Transverse colon (tissue), 4 donors: ENCODE data around the gene ALK. TPM values are rescaled to one million over a fixed set of nuclear protein-coding genes. Genes with fewer than 3 reads are reported as not detected.
A peak's percentile ranks its signal among the peaks of the same experiment; 100 is the strongest.

Source experiments
- DNase-seq: peaks from one replicate; pipeline ENCODE4 v3.0.0-alpha.2; 2019
- H3K27ac ChIP-seq, 4 donors: fragments of 200-600 bp; sonication (generic); 2 replicates each; pipeline ENCODE4 v1.5.1; 2016 to 2018; ENCODE audit warnings: inconsistent platforms in 4 of 4
- H3K27me3 ChIP-seq: fragments of 200-600 bp; sonication (generic); 2 replicates; pipeline ENCODE4 v1.5.1; 2017; ENCODE audit warnings: inconsistent platforms
- H3K36me3 ChIP-seq, 4 donors: fragments of 200-600 bp; sonication (generic); 2 replicates each; pipeline ENCODE4 v1.5.1; 2017 to 2019; ENCODE audit warnings: inconsistent platforms in 4 of 4
- H3K4me1 ChIP-seq, 4 donors: fragments of 200-600 bp; sonication (generic); 2 replicates each; pipeline ENCODE4 v1.5.1; 2017 to 2020; ENCODE audit warnings: inconsistent platforms in 4 of 4
- H3K4me3 ChIP-seq, 4 donors: fragments of 200-600 bp; sonication (generic); 1 replicate in 1 of 4; 2 replicates in 3 of 4; pipeline versions ENCODE4 v1.5.1 to v1.6.1; 2017 to 2019; ENCODE audit warnings: inconsistent platforms in 4 of 4
- H3K9me3 ChIP-seq, 2 donors: fragments of 200-600 bp; sonication (generic); 2 replicates each; pipeline ENCODE4 v1.5.1; 2017 to 2019; ENCODE audit warnings: inconsistent platforms in 2 of 2
- EP300 ChIP-seq: sonication (generic); formaldehyde crosslinking; IDR thresholded peaks from one replicate; pipeline ENCODE4 v1.6.1; 2017; ENCODE audit warnings: antibody characterized with exemption, low read depth
- POLR2A ChIP-seq: fragments of 450-650 bp; IDR thresholded peaks from one replicate; pipeline ENCODE4 v1.6.1; 2016; ENCODE audit warnings: antibody characterized with exemption, mild to moderate bottlenecking, moderate library complexity
- POLR2AphosphoS5 ChIP-seq, 3 donors: sonication (generic); formaldehyde crosslinking; IDR thresholded peaks; one replicate each; pipeline ENCODE4 v1.6.1; 2016; ENCODE audit warnings: antibody characterized with exemption in 3 of 3
- WGBS, 2 donors: methylation state at CpG; one replicate each; pipeline ENCODE4 v1.1.5; 2018; ENCODE audit warnings: low coverage in 1 of 2; 5-methylcytosine and 5-hydroxymethylcytosine counted together
- in situ Hi-C, 4 donors: fragments of 200-750 bp; cut with MboI; loops; one replicate each; pipeline versions ENCODE4 v1.15.0 to v1.15.1; 2017; ENCODE audit warnings: low sequenced_read_pairs in 3 of 4, low pct_ligation_motif_present in 1 of 4, low pct_unique_long_range_greater_than_20kb in 1 of 4
- intact Hi-C: fragments of 100-400 bp; cut with DNase I; formaldehyde crosslinking; loops from one replicate; pipeline ENCODE4 v1.15.1; 2023; ENCODE audit warnings: low total_unique reads
- total RNA-seq, 4 donors: library from RNA; depleted of rRNA; stranded (reverse); fragments of >200 nt; gene quantifications; one replicate each; pipeline ENCODE4 v1.1.0, GENCODE V29; 2016
- TF ChIP-seq, protein P1 (sequence below), 5 experiments: fragments of 200-600 bp in 3 of 5; fragments of 450-650 bp in 2 of 5; sonication (generic) in 3 of 5; IDR thresholded peaks; 1 replicate in 2 of 5; 2 replicates in 3 of 5; pipeline ENCODE4 v1.5.1; 2016 to 2017; ENCODE audit warnings: antibody characterized with exemption in 5 of 5, inconsistent platforms in 3 of 5, mild to moderate bottlenecking in 2 of 5, moderate library complexity in 1 of 5

ALK gene
- total RNA-seq, 4 donors from 2014 or later = 0.32 to 0.82 TPM; not detected in 2

DNA sequence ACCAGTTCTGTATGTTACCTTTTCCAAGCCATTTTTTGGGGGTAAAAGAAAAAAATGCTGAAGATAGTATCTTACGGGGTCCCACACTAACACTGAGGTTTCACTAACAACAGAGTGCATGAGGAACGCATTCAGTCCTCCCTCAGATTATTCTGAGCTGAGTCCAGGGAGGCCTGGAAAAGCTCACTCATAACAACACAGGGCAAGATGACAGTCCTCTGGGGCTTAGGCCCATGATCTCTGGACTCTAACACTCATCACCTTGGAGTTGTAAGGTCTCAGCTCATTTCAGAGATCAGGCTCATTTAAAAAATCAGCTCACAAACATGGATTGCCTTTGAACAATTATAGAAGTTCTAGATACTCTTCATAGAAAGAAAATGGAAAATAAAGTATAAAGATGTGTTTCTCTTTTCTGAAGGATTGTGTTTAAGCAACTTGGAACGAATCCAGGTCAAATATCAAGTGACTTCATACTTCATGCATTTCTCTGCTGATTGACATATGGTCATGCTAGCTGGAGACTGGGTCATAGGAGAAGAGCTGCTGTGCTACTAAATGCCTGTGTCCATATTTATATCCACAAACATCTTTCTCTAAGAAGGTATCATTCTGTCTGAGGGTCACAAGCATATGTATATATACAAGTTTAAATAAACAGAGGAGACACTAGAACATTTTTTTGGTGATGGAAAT, 265.8 kb downstream of the ALK start:
- no peaks in the 10 kb centered on the region for H3K4me1 ChIP-seq
- H3K4me3 ChIP-seq = no peak overlapping the region
- no peak for DNase-seq
- WGBS, 2 donors = 34 to 52% methylated on average over 2 to 3 of the region's 3 CpGs
- intact Hi-C loops = no loop called here
- no peaks in the 10 kb centered on the region for H3K27me3 ChIP-seq
- TF ChIP-seq POLR2AphosphoS5 (IDR thresholded peaks at IDR 0.05) = peak in 1 of 3 donors; percentile 38
- TF ChIP-seq, protein P1, sequence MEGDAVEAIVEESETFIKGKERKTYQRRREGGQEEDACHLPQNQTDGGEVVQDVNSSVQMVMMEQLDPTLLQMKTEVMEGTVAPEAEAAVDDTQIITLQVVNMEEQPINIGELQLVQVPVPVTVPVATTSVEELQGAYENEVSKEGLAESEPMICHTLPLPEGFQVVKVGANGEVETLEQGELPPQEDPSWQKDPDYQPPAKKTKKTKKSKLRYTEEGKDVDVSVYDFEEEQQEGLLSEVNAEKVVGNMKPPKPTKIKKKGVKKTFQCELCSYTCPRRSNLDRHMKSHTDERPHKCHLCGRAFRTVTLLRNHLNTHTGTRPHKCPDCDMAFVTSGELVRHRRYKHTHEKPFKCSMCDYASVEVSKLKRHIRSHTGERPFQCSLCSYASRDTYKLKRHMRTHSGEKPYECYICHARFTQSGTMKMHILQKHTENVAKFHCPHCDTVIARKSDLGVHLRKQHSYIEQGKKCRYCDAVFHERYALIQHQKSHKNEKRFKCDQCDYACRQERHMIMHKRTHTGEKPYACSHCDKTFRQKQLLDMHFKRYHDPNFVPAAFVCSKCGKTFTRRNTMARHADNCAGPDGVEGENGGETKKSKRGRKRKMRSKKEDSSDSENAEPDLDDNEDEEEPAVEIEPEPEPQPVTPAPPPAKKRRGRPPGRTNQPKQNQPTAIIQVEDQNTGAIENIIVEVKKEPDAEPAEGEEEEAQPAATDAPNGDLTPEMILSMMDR (IDR thresholded peaks at IDR 0.05) = no peak
- peak overlapping the region in 1 of 4 donors; percentile 50 for H3K27ac ChIP-seq
- H3K9me3 ChIP-seq = no peaks in the 10 kb centered on the region
- in situ Hi-C loops = no loop called here
- no peaks in the 10 kb centered on the region for H3K36me3 ChIP-seq

DNA sequence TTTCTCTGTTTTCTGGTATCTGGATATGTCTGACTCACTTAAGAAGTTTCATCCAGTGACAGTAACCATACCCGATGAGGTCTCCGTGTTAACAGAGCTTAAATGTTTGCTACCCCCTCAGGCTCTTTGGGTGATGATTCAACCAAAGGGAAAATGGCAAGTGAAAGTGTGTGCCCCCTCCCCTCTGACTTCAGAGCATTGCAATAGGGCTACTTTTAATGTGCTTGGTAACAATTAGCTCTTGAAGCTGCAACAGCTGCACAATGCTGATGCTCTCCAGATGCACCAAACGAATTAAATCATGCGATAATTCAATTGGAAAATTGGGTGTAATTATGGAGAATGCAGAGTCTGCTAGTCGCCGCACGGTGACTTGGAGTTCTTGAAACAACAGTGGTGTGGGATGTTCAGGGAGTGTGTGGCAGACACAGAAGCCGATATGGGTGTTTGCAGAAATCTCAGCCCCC, 270.7 kb downstream of the ALK start:
- Histone ChIP-seq H3K4me3 (no peak overlapping the region), H3K27ac (no peak overlapping the region), H3K36me3 (no peaks in the 10 kb centered on the region), H3K27me3 (no peaks in the 10 kb centered on the region), H3K4me1 (no peaks in the 10 kb centered on the region), H3K9me3 (peaks cover 0 to 4% of the 10 kb centered on the region in 2 donors)
- no peak for DNase-seq
- WGBS, 2 donors = 85% methylated on average over 6 to 8 of the region's 8 CpGs
- intact Hi-C loops = no loop called here
- TF ChIP-seq, protein P1 (IDR thresholded peaks at IDR 0.05) = no peak
- TF ChIP-seq EP300 (no peak), POLR2AphosphoS5 (IDR thresholded peaks at IDR 0.05) (no peak), POLR2A (no peak)
- in situ Hi-C loops = no loop called here

DNA sequence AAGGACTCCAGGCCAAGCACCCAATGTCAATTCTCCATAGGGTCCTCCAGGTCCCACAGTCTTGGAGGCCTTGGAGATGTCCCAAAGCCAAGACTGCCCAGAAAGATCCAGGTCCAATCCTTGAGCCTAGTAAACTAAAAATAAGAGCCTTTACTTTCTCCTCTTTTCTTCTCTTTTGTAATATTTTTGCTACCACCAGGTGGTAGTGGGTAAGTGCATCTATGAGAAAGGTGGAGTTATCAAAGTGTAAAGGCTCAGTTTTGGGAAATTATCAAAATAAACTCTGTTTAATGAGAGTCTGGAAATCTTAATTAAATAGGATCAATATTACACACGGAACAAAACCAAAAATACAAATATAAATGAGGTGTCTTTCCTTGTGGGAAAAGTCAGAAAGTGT, 276.4 kb downstream of the ALK start:
- H3K4me3 ChIP-seq = no peak overlapping the region
- TF ChIP-seq EP300 (no peak), POLR2A (no peak), POLR2AphosphoS5 (IDR thresholded peaks at IDR 0.05) (no peak)
- TF ChIP-seq, protein P1 (IDR thresholded peaks at IDR 0.05) = no peak
- intact Hi-C loops (no loop called here), in situ Hi-C loops (no loop called here)
- no peak overlapping the region for H3K27ac ChIP-seq
- H3K9me3 ChIP-seq = peaks cover 0 to 4% of the 10 kb centered on the region in 2 donors
- no peak for DNase-seq
- 71 to 77% methylated on average over 1 of the region's 1 CpG for WGBS, 2 donors
- no peaks in the 10 kb centered on the region for H3K36me3 ChIP-seq
- H3K4me1 ChIP-seq = no peaks in the 10 kb centered on the region
- H3K27me3 ChIP-seq = no peaks in the 10 kb centered on the region

DNA sequence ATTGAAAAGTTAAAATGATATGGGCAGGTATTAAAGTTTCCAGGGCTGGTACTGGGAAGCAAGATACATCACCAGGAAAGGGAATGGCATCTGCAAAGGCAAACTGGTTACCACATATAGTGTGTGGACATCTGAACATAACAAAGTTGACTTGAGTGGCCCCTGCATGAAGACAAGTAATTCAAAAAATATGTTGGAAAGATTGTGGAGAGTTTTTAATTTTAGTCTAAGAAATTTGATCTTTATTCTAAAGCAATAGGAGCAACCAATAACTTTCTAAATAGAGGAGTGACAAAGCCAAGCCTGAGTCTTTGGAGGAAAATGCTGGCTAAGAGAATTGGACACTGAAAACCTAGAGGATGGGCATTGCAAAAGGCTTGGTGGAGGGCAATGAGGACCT, 278.2 kb downstream of the ALK start:
- no peaks in the 10 kb centered on the region for H3K36me3 ChIP-seq
- intact Hi-C loops (no loop called here), in situ Hi-C loops (no loop called here)
- no peaks in the 10 kb centered on the region for H3K9me3 ChIP-seq
- H3K4me1 ChIP-seq = no peaks in the 10 kb centered on the region
- DNase-seq = no peak
- TF ChIP-seq POLR2A (no peak), EP300 (no peak), POLR2AphosphoS5 (IDR thresholded peaks at IDR 0.05) (no peak)
- TF ChIP-seq, protein P1 (IDR thresholded peaks at IDR 0.05) = no peak
- no peaks in the 10 kb centered on the region for H3K27me3 ChIP-seq
- H3K4me3 ChIP-seq = no peak overlapping the region
- H3K27ac ChIP-seq = no peak overlapping the region
